ENCODE measurements around the gene MTUS2.

DNA sequence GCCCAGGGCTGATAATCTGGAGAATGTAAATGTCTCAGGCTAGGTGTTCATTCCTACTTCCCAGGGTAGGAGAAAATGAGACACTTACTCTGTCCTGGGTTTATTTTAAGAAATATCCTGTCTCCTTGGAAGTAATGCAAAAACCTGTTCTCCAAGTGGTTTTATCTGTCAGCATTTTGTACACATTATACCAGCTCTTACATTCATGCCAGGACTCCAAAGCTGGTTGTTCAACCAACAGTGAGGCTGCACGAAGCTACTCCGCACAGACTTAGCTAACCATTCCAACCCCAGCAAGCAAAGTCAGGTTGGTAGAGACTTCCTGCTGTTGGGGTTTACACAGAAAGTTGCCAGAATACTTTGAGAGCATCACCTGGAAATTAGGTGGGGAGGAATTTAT, 719.7 kb downstream of the MTUS2 start:
- TF ChIP-seq, protein P1, sequence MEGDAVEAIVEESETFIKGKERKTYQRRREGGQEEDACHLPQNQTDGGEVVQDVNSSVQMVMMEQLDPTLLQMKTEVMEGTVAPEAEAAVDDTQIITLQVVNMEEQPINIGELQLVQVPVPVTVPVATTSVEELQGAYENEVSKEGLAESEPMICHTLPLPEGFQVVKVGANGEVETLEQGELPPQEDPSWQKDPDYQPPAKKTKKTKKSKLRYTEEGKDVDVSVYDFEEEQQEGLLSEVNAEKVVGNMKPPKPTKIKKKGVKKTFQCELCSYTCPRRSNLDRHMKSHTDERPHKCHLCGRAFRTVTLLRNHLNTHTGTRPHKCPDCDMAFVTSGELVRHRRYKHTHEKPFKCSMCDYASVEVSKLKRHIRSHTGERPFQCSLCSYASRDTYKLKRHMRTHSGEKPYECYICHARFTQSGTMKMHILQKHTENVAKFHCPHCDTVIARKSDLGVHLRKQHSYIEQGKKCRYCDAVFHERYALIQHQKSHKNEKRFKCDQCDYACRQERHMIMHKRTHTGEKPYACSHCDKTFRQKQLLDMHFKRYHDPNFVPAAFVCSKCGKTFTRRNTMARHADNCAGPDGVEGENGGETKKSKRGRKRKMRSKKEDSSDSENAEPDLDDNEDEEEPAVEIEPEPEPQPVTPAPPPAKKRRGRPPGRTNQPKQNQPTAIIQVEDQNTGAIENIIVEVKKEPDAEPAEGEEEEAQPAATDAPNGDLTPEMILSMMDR (conservative IDR thresholded peaks at IDR 0.05 in 1 of 2, IDR thresholded peaks at IDR 0.05 in 1 of 2; ENCODE audit: extremely low read depth in 1 of 2, insufficient read depth in 1 of 2, low read depth in 1 of 2, low read length in 2 of 2): no peak
- no peak for TF ChIP-seq EZH2 (IDR thresholded peaks at IDR 0.05; ENCODE audit: borderline replicate concordance, low read length)

Measured in mammary epithelial cell (primary cell).